SU-DHL-6 (cell line): ENCODE data around the gene POLD4.

Experiments used
- H2AFZ ChIP-seq: fragments of 200-600 bp; sonication (generic); 2 replicates; pipeline ENCODE4 v1.6.1; 2014; ENCODE audit warnings: low read depth, mild to moderate bottlenecking, moderate library complexity, mixed read lengths, antibody characterized with exemption, low read length; ENCODE audit not compliant: severe bottlenecking
- H3F3A ChIP-seq: fragments of 200-600 bp; shearing (Covaris generic); 2 replicates; pipeline ENCODE4 v1.6.0; 2016; ENCODE audit warnings: antibody characterized with exemption, mild to moderate bottlenecking; ENCODE audit not compliant: insufficient read depth
- H3K27ac ChIP-seq: fragments of 200-600 bp; sonication (generic); 2 replicates; pipeline ENCODE4 v1.5.1; 2016; ENCODE audit warnings: low read depth, mild to moderate bottlenecking, low read length, moderate library complexity, mixed read lengths
- H3K27me3 ChIP-seq: fragments of 200-600 bp; sonication (generic), shearing (Covaris generic); 2 replicates; pipeline ENCODE4 v1.6.0; 2014; ENCODE audit warnings: mild to moderate bottlenecking, low read length
- H3K36me3 ChIP-seq: fragments of 200-600 bp; sonication (generic); 2 replicates; pipeline ENCODE4 v1.6.1; 2014; ENCODE audit warnings: mild to moderate bottlenecking, low read length, mixed read lengths
- H3K4me2 ChIP-seq: fragments of 300-600, 200-600 bp; shearing (Covaris generic), sonication (generic); 2 replicates; pipeline ENCODE4 v1.6.0; 2014; ENCODE audit warnings: low read length, low read depth, mild to moderate bottlenecking; ENCODE audit not compliant: poor library complexity, severe bottlenecking
- H3K4me3 ChIP-seq: fragments of 200-600 bp; sonication (generic); 2 replicates; pipeline ENCODE4 v1.5.1; 2014; ENCODE audit warnings: antibody characterized with exemption, low read length, mild to moderate bottlenecking, mixed read lengths; ENCODE audit not compliant: insufficient read depth, poor library complexity, severe bottlenecking
- H3K79me2 ChIP-seq: fragments of 200-600 bp; sonication (generic); 2 replicates; pipeline ENCODE4 v1.6.1; 2014; ENCODE audit warnings: mild to moderate bottlenecking, low read length, moderate library complexity; ENCODE audit not compliant: insufficient read depth
- H3K9ac ChIP-seq: fragments of 200-600 bp; sonication (generic); 2 replicates; pipeline ENCODE4 v1.7.0; 2014; ENCODE audit warnings: mild to moderate bottlenecking, low read length
- H3K9me2 ChIP-seq: fragments of 200-600 bp; sonication (generic); replicated peaks from 2 replicates; pipeline ENCODE4 v1.6.1; 2014; ENCODE audit warnings: low read length; ENCODE audit not compliant: insufficient read depth
- H3K9me3 ChIP-seq: fragments of 200-600 bp; sonication (generic); 2 replicates; pipeline ENCODE4 v1.6.1; 2014; ENCODE audit warnings: low read length, mixed read lengths; ENCODE audit not compliant: insufficient read depth
- H4K20me1 ChIP-seq: fragments of 200-600 bp; sonication (generic); 2 replicates; pipeline ENCODE4 v1.6.1; 2014; ENCODE audit warnings: low read depth, mild to moderate bottlenecking, antibody characterized with exemption, low read length, moderate library complexity, mixed read lengths
- EZH2phosphoT487 ChIP-seq: fragments of 200-600 bp; sonication (generic), shearing (Covaris generic); conservative IDR thresholded peaks from 2 replicates; pipeline ENCODE4 v1.6.1; 2018; ENCODE audit warnings: mild to moderate bottlenecking, antibody characterized with exemption, low read length, moderate library complexity, mixed read lengths
- TF ChIP-seq, protein P1 (sequence below): fragments of 200-600 bp; sonication (generic); IDR thresholded peaks from one replicate; pipeline ENCODE4 v1.5.1; 2017; ENCODE audit warnings: antibody characterized with exemption, mild to moderate bottlenecking, low read length, moderate library complexity; ENCODE audit not compliant: insufficient read depth, poor library complexity, severe bottlenecking

POLD4 gene

DNA sequence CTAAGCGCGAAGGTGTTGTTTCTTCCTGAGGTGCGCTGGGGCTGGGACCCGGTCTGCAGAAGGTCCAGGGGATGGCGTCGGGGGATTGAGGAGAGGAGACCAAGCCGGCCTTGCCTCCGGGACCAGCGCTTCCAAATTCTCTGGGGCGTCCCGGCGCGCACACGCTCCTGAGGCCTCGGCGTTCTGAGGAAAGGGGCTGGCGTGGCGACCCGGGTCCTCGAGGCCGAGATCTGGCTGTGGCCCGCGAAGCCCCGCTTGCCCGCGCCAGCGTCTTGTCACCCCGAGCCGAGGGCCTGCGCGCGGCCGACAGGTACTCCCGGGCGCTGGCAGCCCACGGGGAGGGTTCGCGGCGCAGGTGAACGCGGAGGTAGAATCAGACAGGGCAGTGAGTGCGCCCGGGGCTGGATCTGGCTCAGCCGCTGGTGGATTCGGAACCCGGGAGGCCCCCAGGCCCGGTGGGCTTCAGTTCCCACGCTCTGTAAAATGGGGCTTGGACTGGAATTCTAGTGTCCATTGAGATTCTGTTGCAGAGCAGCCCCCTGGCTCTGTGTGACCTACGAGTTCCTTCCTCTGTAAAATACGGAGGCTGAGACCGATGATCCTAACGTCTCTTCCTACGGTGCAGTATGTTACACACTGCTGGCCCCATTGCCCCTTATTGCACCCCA lies 35.3 kb downstream of the POLD4 start:
- H4K20me1 ChIP-seq, result no peaks in the 10 kb centered on the region
- peaks cover 5% of the 10 kb centered on the region; the same call in 1 of the 2 replicates for H3F3A ChIP-seq
- H3K4me2 ChIP-seq, result peak overlapping the region; percentile 84
- H3K9ac ChIP-seq, result peak overlapping the region; percentile 79
- H3K79me2 ChIP-seq, result no peaks in the 10 kb centered on the region
- peak overlapping the region; percentile 70 for H2AFZ ChIP-seq
- H3K9me2 ChIP-seq, result no peaks in the 10 kb centered on the region
- H3K27me3 ChIP-seq, result no peaks in the 10 kb centered on the region
- TF ChIP-seq, protein P1, sequence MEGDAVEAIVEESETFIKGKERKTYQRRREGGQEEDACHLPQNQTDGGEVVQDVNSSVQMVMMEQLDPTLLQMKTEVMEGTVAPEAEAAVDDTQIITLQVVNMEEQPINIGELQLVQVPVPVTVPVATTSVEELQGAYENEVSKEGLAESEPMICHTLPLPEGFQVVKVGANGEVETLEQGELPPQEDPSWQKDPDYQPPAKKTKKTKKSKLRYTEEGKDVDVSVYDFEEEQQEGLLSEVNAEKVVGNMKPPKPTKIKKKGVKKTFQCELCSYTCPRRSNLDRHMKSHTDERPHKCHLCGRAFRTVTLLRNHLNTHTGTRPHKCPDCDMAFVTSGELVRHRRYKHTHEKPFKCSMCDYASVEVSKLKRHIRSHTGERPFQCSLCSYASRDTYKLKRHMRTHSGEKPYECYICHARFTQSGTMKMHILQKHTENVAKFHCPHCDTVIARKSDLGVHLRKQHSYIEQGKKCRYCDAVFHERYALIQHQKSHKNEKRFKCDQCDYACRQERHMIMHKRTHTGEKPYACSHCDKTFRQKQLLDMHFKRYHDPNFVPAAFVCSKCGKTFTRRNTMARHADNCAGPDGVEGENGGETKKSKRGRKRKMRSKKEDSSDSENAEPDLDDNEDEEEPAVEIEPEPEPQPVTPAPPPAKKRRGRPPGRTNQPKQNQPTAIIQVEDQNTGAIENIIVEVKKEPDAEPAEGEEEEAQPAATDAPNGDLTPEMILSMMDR, result no peak
- no peak for TF ChIP-seq EZH2phosphoT487
- no peaks in the 10 kb centered on the region for H3K9me3 ChIP-seq
- no peak overlapping the region for H3K27ac ChIP-seq
- peak overlapping the region; percentile 75 for H3K4me3 ChIP-seq
- no peaks in the 10 kb centered on the region for H3K36me3 ChIP-seq

DNA sequence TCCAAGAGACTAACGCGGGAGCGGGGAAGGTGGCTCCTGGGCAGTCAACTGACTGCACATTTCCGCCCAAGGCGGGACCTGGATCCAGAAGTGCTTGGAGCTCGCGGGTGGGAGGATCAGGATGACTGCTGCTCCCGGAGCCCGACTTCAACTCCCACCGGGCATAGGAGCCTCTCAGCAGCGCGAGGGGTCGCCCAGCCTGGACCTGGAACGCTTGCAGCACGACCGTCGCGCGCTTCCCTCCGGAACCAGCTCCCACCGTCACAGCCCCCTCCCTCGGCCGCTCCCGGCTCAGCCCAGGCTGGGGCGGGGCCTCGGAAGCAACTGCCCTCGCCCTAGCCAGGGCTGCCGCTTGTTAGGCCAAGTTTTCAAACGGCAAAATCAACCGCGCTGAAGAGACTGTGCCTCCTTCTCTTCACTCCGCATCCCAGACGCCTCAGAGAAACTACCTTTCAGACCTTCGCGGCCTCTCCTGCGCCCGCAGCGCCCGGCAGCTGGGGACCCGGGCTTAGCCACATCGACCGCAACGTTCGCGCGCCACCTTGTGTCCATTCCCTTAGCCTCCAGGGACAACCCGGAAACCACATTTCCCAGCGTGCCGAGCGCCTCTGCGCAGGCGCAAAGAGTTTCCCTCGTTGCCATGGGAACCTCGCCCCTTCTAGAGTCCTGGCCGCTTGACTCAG lies 36.0 kb downstream of the POLD4 start:
- TF ChIP-seq, protein P1, result peak; percentile 79
- no peak for TF ChIP-seq EZH2phosphoT487
- Histone ChIP-seq H3F3A (peaks cover 5% of the 10 kb centered on the region; the same call in 1 of the 2 replicates), H3K9me3 (no peaks in the 10 kb centered on the region), H3K27me3 (no peaks in the 10 kb centered on the region), H3K9me2 (no peaks in the 10 kb centered on the region), H3K79me2 (no peaks in the 10 kb centered on the region), H3K27ac (peak overlapping the region; percentile 86), H3K4me3 (peak overlapping the region; percentile 75), H4K20me1 (no peaks in the 10 kb centered on the region), H3K9ac (peak overlapping the region; percentile 79), H3K36me3 (no peaks in the 10 kb centered on the region), H2AFZ (peak overlapping the region; percentile 88), H3K4me2 (peak overlapping the region; percentile 84)

DNA sequence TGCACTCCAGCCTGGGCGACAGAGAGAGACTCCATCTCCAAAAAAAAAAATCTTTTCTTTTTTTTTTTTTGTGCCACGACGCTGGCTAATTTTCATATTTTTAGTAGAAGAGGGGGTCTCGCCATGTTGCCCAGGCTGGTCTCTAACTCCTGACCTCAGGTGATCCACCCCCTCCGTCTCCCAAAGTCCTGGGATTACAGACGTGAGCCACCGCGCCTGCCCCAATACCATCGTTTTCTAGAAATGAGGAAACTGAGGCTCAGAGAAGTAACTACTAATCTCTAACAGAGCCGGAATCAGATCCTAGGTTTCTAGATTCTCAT lies 36.5 kb downstream of the POLD4 start:
- Histone ChIP-seq H3F3A (peaks cover 5% of the 10 kb centered on the region; the same call in 1 of the 2 replicates), H3K79me2 (no peaks in the 10 kb centered on the region)

DNA sequence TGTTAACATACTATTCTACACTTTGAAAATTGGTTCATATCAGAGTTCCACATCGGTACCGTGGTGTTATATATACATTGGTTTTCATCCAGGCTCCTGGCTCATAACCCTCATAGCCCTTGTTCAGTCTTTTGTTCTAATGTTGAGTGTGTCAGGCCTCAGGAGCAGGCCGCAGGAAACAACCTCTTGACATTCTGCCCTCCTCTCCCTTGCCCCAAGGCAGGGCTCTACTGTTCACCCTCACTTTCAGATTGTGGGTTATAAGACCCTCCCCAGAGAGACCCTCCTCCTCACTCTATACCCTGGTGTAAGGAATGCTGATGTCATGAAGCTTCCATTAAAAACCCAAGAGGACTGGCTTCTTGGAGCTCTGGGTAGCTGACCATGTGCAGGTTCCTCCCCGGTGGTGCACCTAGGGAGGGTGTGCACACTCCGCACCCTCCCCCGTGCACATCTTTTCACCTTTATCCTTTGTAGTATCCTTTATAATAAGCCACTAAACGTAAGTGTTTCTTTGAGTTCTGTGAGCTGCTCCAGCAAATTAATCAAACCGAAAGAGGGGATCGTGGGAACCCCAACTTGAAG lies 37.9 kb downstream of the POLD4 start:
- Histone ChIP-seq H3K9me3 (no peaks in the 10 kb centered on the region), H3K27ac (no peak overlapping the region), H3K4me3 (no peak overlapping the region), H4K20me1 (no peaks in the 10 kb centered on the region), H3K79me2 (no peaks in the 10 kb centered on the region), H3K9ac (no peak overlapping the region), H3K27me3 (no peaks in the 10 kb centered on the region), H3K36me3 (no peaks in the 10 kb centered on the region), H3F3A (peaks cover 5% of the 10 kb centered on the region; the same call in 1 of the 2 replicates), H3K9me2 (no peaks in the 10 kb centered on the region), H3K4me2 (no peak overlapping the region), H2AFZ (no peak overlapping the region)
- TF ChIP-seq EZH2phosphoT487, result no peak
- TF ChIP-seq, protein P1, result no peak

More for the DNA sequence above, 36.5 kb downstream of the POLD4 start:
- Histone ChIP-seq H3K9me2 (no peaks in the 10 kb centered on the region), H3K36me3 (no peaks in the 10 kb centered on the region), H3K4me2 (peak overlapping the region; percentile 84), H3K9me3 (no peaks in the 10 kb centered on the region), H3K9ac (peak overlapping the region; percentile 79), H3K27me3 (no peaks in the 10 kb centered on the region), H4K20me1 (no peaks in the 10 kb centered on the region), H2AFZ (peak overlapping the region; percentile 88), H3K27ac (peak overlapping the region; percentile 86), H3K4me3 (peak overlapping the region; percentile 75)
- TF ChIP-seq EZH2phosphoT487, result no peak
